A549 (cell line): ENCODE results near the gene FBXW5. TPM values are rescaled to one million over a fixed set of nuclear protein-coding genes. Genes with fewer than 3 reads are reported as not detected.

Experiments
- ATAC-seq, 2 experiments: fragments of 200-7000 bp in 1 of 2; fragments of >200 bp in 1 of 2; cut with Nextera tagmentation in 1 of 2; cut with Tn5 transposase in 1 of 2; 3 replicates each; pipeline versions ENCODE4 v1.8.0 to v1.9.1; 2018 to 2020; ENCODE audit warnings: mild to moderate bottlenecking in 1 of 2, moderate library complexity in 1 of 2
- CTCF ChIA-PET: fragments of 300-600 bp; sonication (Branson Sonifier 250); formaldehyde crosslinking; extraction: SDS; loops from one replicate; lab custom pipeline; 2021; ENCODE audit warnings: antibody characterized with exemption, inconsistent platforms; lab: Yijun Ruan, JAX
- POLR2A ChIA-PET: fragments of 350-600 bp; formaldehyde crosslinking; extraction: SDS; loops from one replicate; lab custom pipeline; 2021; ENCODE audit warnings: antibody characterized with exemption, inconsistent platforms; lab: Yijun Ruan, JAX
- DNase-seq, 2 experiments: peaks; one replicate each; pipeline versions ENCODE4 v3.0.0 to v3.0.0-alpha.2; 2011 to 2016; ENCODE audit warnings: low read depth in 1 of 2, low spot score in 1 of 2
- FAIRE-seq: peaks from 2 replicates; lab custom pipeline; 2011; peaks lifted over from hg19 to GRCh38; lab: Jason Lieb, UNC
- H3K27ac ChIP-seq, 2 experiments: fragments of >200 bp; sonication (Bioruptor Twin); formaldehyde crosslinking; 3 replicates each; pipeline ENCODE4 v1.5.1; 2016 to 2017
- H3K4me1 ChIP-seq: fragments of >200 bp; sonication (Bioruptor Twin); formaldehyde crosslinking; 3 replicates; pipeline ENCODE4 v1.6.1; 2016
- H3K4me2 ChIP-seq: fragments of >200 bp; sonication (Bioruptor Twin); formaldehyde crosslinking; 3 replicates; pipeline ENCODE4 v1.6.1; 2016
- H3K4me3 ChIP-seq: fragments of >200 bp; sonication (Bioruptor Twin); formaldehyde crosslinking; 3 replicates; pipeline ENCODE4 v1.5.1; 2016
- H3K9me3 ChIP-seq: fragments of >200 bp; sonication (Bioruptor Twin); formaldehyde crosslinking; 3 replicates; pipeline ENCODE4 v1.6.1; 2016
- FOSL2 ChIP-seq, 2 experiments: fragments of 450-650 bp in 1 of 2; fragments of >200 bp in 1 of 2; sonication (Bioruptor Twin) in 1 of 2; formaldehyde crosslinking; IDR thresholded peaks; 2 replicates each; pipeline versions ENCODE4 v1.5.0 to v1.6.1; 2016 to 2020; ENCODE audit warnings: mild to moderate bottlenecking in 1 of 2, moderate library complexity in 1 of 2
- HDAC2 ChIP-seq: fragments of 200-600 bp; sonication (generic); IDR thresholded peaks from 2 replicates; pipeline ENCODE4 v1.6.1; 2016
- HEYL ChIP-seq: fragments of 250-450 bp; sonication (Bioruptor Pico); IDR thresholded peaks from 2 replicates; pipeline ENCODE4 v1.8.0; 2021; ENCODE audit warnings: mild to moderate bottlenecking, moderate library complexity
- HOXB5 ChIP-seq: fragments of 250-450 bp; sonication (Bioruptor Pico); IDR thresholded peaks from 2 replicates; pipeline ENCODE4 v1.5.0; 2020; ENCODE audit warnings: mild to moderate bottlenecking, moderate library complexity
- JUN ChIP-seq, 2 experiments: fragments of >200 bp; sonication (Bioruptor Twin); formaldehyde crosslinking; IDR thresholded peaks; 2 replicates in 1 of 2; 3 replicates in 1 of 2; pipeline ENCODE4 v1.6.1; 2016 to 2017
- JUNB ChIP-seq: fragments of >200 bp; sonication (Bioruptor Twin); formaldehyde crosslinking; IDR thresholded peaks from 2 replicates; pipeline ENCODE4 v1.6.1; 2016
- KDM5A ChIP-seq: fragments of 200-600 bp; sonication (generic); IDR thresholded peaks from 2 replicates; pipeline ENCODE4 v1.6.1; 2016; ENCODE audit warnings: antibody characterized with exemption, mild to moderate bottlenecking
- MAFK ChIP-seq: fragments of 450-650 bp; IDR thresholded peaks from 2 replicates; pipeline ENCODE4 v1.6.1; 2014; ENCODE audit not compliant: partially characterized antibody
- MAX ChIP-seq: IDR thresholded peaks from 2 replicates; pipeline ENCODE4 v1.6.1; 2012
- NFE2L2 ChIP-seq: fragments of 150-350 bp; conservative IDR thresholded peaks from 2 replicates; pipeline ENCODE4 v1.6.1; 2014; ENCODE audit warnings: low read length
- PBX3 ChIP-seq: IDR thresholded peaks from 2 replicates; pipeline ENCODE4 v1.6.1; 2012
- PHF8 ChIP-seq: fragments of 200-600 bp; sonication (generic); IDR thresholded peaks from 2 replicates; pipeline ENCODE4 v1.6.1; 2016; ENCODE audit warnings: low read depth, mild to moderate bottlenecking, antibody characterized with exemption, moderate library complexity, borderline replicate concordance
- POLR2A ChIP-seq: IDR thresholded peaks from 2 replicates; pipeline ENCODE4 v1.6.1; 2012; ENCODE audit warnings: mild to moderate bottlenecking, low read length
- POLR2AphosphoS2 ChIP-seq: conservative IDR thresholded peaks from 2 replicates; pipeline ENCODE4 v1.6.1; 2012; ENCODE audit warnings: low read length, improper control_type of control experiment, inconsistent platforms
- RAD21 ChIP-seq, 2 experiments: fragments of >200 bp in 1 of 2; sonication (Bioruptor Twin) in 1 of 2; formaldehyde crosslinking in 1 of 2; IDR thresholded peaks in 1 of 2; conservative IDR thresholded peaks in 1 of 2; 2 replicates in 1 of 2; 3 replicates in 1 of 2; pipeline ENCODE4 v1.6.1; 2012 to 2018; ENCODE audit warnings: inconsistent platforms in 1 of 2
- RARB ChIP-seq: fragments of 250-450 bp; sonication (Bioruptor Pico); IDR thresholded peaks from 2 replicates; pipeline ENCODE4 v1.8.0; 2021; ENCODE audit warnings: mild to moderate bottlenecking, moderate library complexity
- RCOR1 ChIP-seq: fragments of 150-350 bp; IDR thresholded peaks from 2 replicates; pipeline ENCODE4 v1.6.1; 2014; ENCODE audit warnings: antibody characterized with exemption, low read length, low read depth
- RFX5 ChIP-seq: fragments of 450-650 bp; IDR thresholded peaks from 2 replicates; pipeline ENCODE4 v1.7.1; 2014; ENCODE audit warnings: antibody characterized with exemption, mild to moderate bottlenecking, moderate library complexity
- RNF2 ChIP-seq: fragments of 200-600 bp; sonication (generic); IDR thresholded peaks from 2 replicates; pipeline ENCODE4 v1.6.1; 2016; ENCODE audit warnings: low read depth, mild to moderate bottlenecking, antibody characterized with exemption, moderate library complexity, borderline replicate concordance
- SMC3 ChIP-seq: fragments of >200 bp; sonication (Bioruptor Twin); formaldehyde crosslinking; IDR thresholded peaks from 3 replicates; pipeline ENCODE4 v1.6.1; 2018; ENCODE audit warnings: inconsistent platforms
- TFCP2L1 ChIP-seq: fragments of 250-450 bp; sonication (Bioruptor Pico); IDR thresholded peaks from 2 replicates; pipeline ENCODE4 v1.5.0; 2021; ENCODE audit warnings: mild to moderate bottlenecking
- USF2 ChIP-seq: fragments of 450-650 bp; IDR thresholded peaks from 2 replicates; pipeline ENCODE4 v1.6.1; 2014; ENCODE audit warnings: antibody characterized with exemption
- ZFP36 ChIP-seq: fragments of 450-650 bp; IDR thresholded peaks from 2 replicates; pipeline ENCODE4 v1.6.1; 2014; ENCODE audit warnings: borderline replicate concordance; ENCODE audit not compliant: partially characterized antibody
- WGBS: methylation state at CpG from one replicate; pipeline ENCODE4 v1.1.6; 2017; ENCODE audit errors: missing lambda C conversion rate; 5-methylcytosine and 5-hydroxymethylcytosine counted together
- polyA plus RNA-seq, 4 experiments: library from polyadenylated mRNA; depleted of rRNA in 3 of 4; stranded (reverse); fragments of >200 nt; fragmentation: RNase III in 1 of 4; extraction: RNeasy Plus Mini Kit Qiagen cat#74134 plus additional on column Dnase treatment in 1 of 4; gene quantifications; 2 replicates in 3 of 4; 3 replicates in 1 of 4; pipeline ENCODE4 v1.2.3, GENCODE V29; 2011 to 2017

FBXW5 gene
- polyA plus RNA-seq, 2 of the 4 experiments (the other 2 are of a cell fraction) = 37.5 to 59.5 TPM

- WGBS = 95% methylated on average over 26 of the region's 44 CpGs
- TF ChIP-seq POLR2A = no peak
- TF ChIP-seq RFX5 = no peak
- no peak for TF ChIP-seq PHF8
- no peak for TF ChIP-seq MAX
- no peak for TF ChIP-seq JUN (IDR thresholded peaks at IDR 0.05)
- TF ChIP-seq POLR2AphosphoS2 = no peak
- no peak for TF ChIP-seq RAD21 (conservative IDR thresholded peaks at IDR 0.05 in 1 of 2, IDR thresholded peaks at IDR 0.05 in 1 of 2)
- TF ChIP-seq MAFK = no peak
- TF ChIP-seq HOXB5 = no peak
- TF ChIP-seq NFE2L2 = no peak
- POLR2A ChIA-PET = interaction anchor here (0.7 kb wide), 1 partner anchor 225 kb away, joined by 7 read pairs; no protein-coding TSS in a partner anchor
- H3K4me3 ChIP-seq = no peak overlapping the region
- ATAC-seq (no peak), FAIRE-seq (no peak), DNase-seq (no peak)
- no peaks in the 10 kb centered on the region for H3K9me3 ChIP-seq
- no peak overlapping the region for H3K4me2 ChIP-seq
- CTCF ChIA-PET = interaction anchor here (0.5 to 11.3 kb wide), 6 partner anchors 9 to 178 kb away, joined by 3 to 282 read pairs (median 4); partner anchors contain the start of genes ABCA2, FBXW5 and FUT7
- H3K27ac ChIP-seq = 0 out of 6 replicates have a peak overlapping the region, but pooled peaks of 1 of the 2 experiments have one; percentile 19
- H3K4me1 ChIP-seq = peaks cover 19% of the 10 kb centered on the region
Measured at GRCh38 chr9:136952876-136953770, 8.6 kb upstream of the FBXW5 start.

- no peak for DNase-seq
- CTCF ChIA-PET = interaction anchor here (0.5 to 11.3 kb wide), 5 partner anchors 21 to 179 kb away, joined by 3 to 282 read pairs (median 4); partner anchors contain the start of genes ABCA2 and FUT7
- H3K4me3 ChIP-seq = no peak overlapping the region
- TF ChIP-seq TFCP2L1 = no peak
- no peak for TF ChIP-seq JUNB
- TF ChIP-seq FOSL2 (IDR thresholded peaks at IDR 0.05) = no peak
- no peak for TF ChIP-seq FOSL2 (CRISPR knock-in tag; IDR thresholded peaks at IDR 0.05)
- TF ChIP-seq RARB (CRISPR knock-in tag) = no peak
- TF ChIP-seq HEYL (CRISPR knock-in tag) = no peak
- no peak for TF ChIP-seq RNF2
- no peak for TF ChIP-seq SMC3
- no peak for TF ChIP-seq POLR2AphosphoS2
- no peak for TF ChIP-seq USF2
- TF ChIP-seq PBX3 = no peak
- TF ChIP-seq ZFP36 = no peak
- TF ChIP-seq KDM5A = no peak
- TF ChIP-seq NFE2L2 = no peak
- no peak for TF ChIP-seq RAD21 (conservative IDR thresholded peaks at IDR 0.05 in 1 of 2, IDR thresholded peaks at IDR 0.05 in 1 of 2)
- no peak for TF ChIP-seq HDAC2
- TF ChIP-seq RCOR1 = no peak
- TF ChIP-seq, all 56 proteins: peak for 0
- 0 out of 6 replicates have a peak overlapping the region, but pooled peaks of 1 of the 2 experiments have one; percentile 19 for H3K27ac ChIP-seq
- POLR2A ChIA-PET = interaction anchor here (0.7 kb wide), 1 partner anchor 224 kb away, joined by 7 read pairs; no protein-coding TSS in a partner anchor
- H3K4me2 ChIP-seq = no peak overlapping the region
- H3K4me1 ChIP-seq = peaks cover 26% of the 10 kb centered on the region
- ATAC-seq = no peak
- WGBS = 66% methylated on average over 5 of the region's 15 CpGs
- no peak for FAIRE-seq
- no peaks in the 10 kb centered on the region for H3K9me3 ChIP-seq
Measured at GRCh38 chr9:136952321-136952850, 7.8 kb upstream of the FBXW5 start.
